Common myeloid progenitor, CD34-positive (primary cell): ENCODE data around the gene COP1.
A peak's percentile ranks its signal among the peaks of the same experiment; 100 is the strongest.

Source experiments
- CTCF ChIA-PET: fragments of 350-600 bp; sonication (Branson Sonifier 250); formaldehyde crosslinking; loops from one replicate; lab custom pipeline; 2021; ENCODE audit warnings: antibody characterized with exemption; lab: Charles Lee
- POLR2A ChIA-PET: fragments of 350-600 bp; sonication (Branson Sonifier 250); formaldehyde crosslinking; loops from one replicate; lab custom pipeline; 2021; ENCODE audit warnings: antibody characterized with exemption; lab: Charles Lee
- DNase-seq, 3 donors: peaks; one replicate each; pipeline versions ENCODE4 v3.0.0 to v3.0.0-alpha.2; 2013
- H3K27ac ChIP-seq, 2 experiments: 1 replicate in 1 of 2; 2 replicates in 1 of 2; pipeline ENCODE4 v1.7.0; 2013; ENCODE audit warnings: inconsistent platforms in 2 of 2, low read length in 2 of 2, mild to moderate bottlenecking in 2 of 2, low read depth in 1 of 2, moderate library complexity in 1 of 2; ENCODE audit not compliant: severe bottlenecking in 2 of 2, insufficient read depth in 1 of 2, poor library complexity in 1 of 2
- H3K27me3 ChIP-seq, 5 experiments: replicated peaks in 2 of 5; 1 replicate in 3 of 5; 2 replicates in 2 of 5; pipeline versions ENCODE4 v1.6.1 to v1.7.0; 2013; ENCODE audit warnings: low read length in 4 of 5, mild to moderate bottlenecking in 2 of 5, moderate library complexity in 2 of 5, inconsistent platforms in 1 of 5; ENCODE audit not compliant: insufficient read depth in 5 of 5, control insufficient read depth in 4 of 5
- H3K36me3 ChIP-seq, 4 experiments: 1 replicate in 2 of 4; 2 replicates in 2 of 4; pipeline versions ENCODE4 v1.6.1 to v1.7.0; 2013; ENCODE audit warnings: low read length in 3 of 4, control low read depth in 1 of 4, mild to moderate bottlenecking in 1 of 4; ENCODE audit not compliant: control insufficient read depth in 4 of 4, insufficient read depth in 4 of 4
- H3K4me1 ChIP-seq, 4 experiments: 1 replicate in 3 of 4; 2 replicates in 1 of 4; pipeline versions ENCODE4 v1.6.1 to v1.7.1; 2013; ENCODE audit warnings: low read length in 3 of 4, mild to moderate bottlenecking in 3 of 4, control low read depth in 1 of 4, inconsistent platforms in 1 of 4, moderate library complexity in 1 of 4; ENCODE audit not compliant: control insufficient read depth in 4 of 4, insufficient read depth in 4 of 4; ENCODE audit errors: control extremely low read depth in 1 of 4
- H3K4me3 ChIP-seq, 7 experiments: 1 replicate in 4 of 7; 2 replicates in 3 of 7; pipeline versions ENCODE4 v1.5.1 to v1.7.0; 2013; ENCODE audit warnings: mild to moderate bottlenecking in 7 of 7, low read length in 6 of 7, moderate library complexity in 6 of 7, inconsistent platforms in 2 of 7, low read depth in 2 of 7, control low read depth in 1 of 7; ENCODE audit not compliant: insufficient read depth in 4 of 7, control insufficient read depth in 1 of 7; ENCODE audit errors: extremely low read depth in 1 of 7
- H3K9me3 ChIP-seq, 5 experiments: 1 replicate in 4 of 5; 2 replicates in 1 of 5; pipeline versions ENCODE4 v1.6.1 to v1.7.1; 2013; ENCODE audit warnings: low read length in 4 of 5, mild to moderate bottlenecking in 2 of 5, inconsistent platforms in 1 of 5, low read depth in 1 of 5, moderate library complexity in 1 of 5; ENCODE audit not compliant: control insufficient read depth in 4 of 5, insufficient read depth in 2 of 5; ENCODE audit errors: control extremely low read depth in 1 of 5
- WGBS: methylation state at CpG from one replicate; pipeline ENCODE4 v1.1.5; 2013; ENCODE audit not compliant: insufficient coverage; 5-methylcytosine and 5-hydroxymethylcytosine counted together

COP1 gene

DNA sequence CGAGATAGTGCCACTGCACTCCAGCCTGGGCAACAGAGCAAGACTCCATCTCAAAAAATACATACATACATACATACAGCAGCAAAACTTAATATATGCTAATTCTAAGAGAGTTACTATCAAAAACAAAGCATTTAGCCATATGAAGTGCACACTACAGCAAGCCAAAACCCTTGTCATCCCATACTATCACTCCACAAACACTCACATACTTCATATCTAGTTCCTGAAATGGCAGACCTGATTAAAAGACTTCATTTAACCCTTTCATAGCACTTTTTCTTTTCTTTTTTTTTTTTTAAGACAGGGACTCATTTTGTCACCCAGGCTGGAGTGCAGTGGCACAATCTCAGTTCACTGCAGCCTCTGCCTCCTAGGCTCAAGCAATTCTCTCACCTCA lies 65.6 kb downstream of the COP1 start:
- H3K27ac ChIP-seq, result no peak overlapping the region
- H3K4me3 ChIP-seq, result no peak overlapping the region
- ChIA-PET CTCF (no interaction called here), POLR2A (no interaction called here)
- WGBS, result no CpG with 5 or more reads among the region's 1 CpG
- H3K9me3 ChIP-seq, result peaks cover 0 to 26% (median 3%) of the 10 kb centered on the region in 5 experiments
- no peaks in the 10 kb centered on the region for H3K4me1 ChIP-seq
- H3K27me3 ChIP-seq, result no peaks in the 10 kb centered on the region
- DNase-seq, result peak in 2 of 3 donors; percentile 9 to 51
- peaks cover 10 to 51% (median 17%) of the 10 kb centered on the region in 4 experiments for H3K36me3 ChIP-seq

- peak in 1 of 3 donors; percentile 22 for DNase-seq
- H3K9me3 ChIP-seq, result peaks cover 0 to 5% (median 0%) of the 10 kb centered on the region in 5 experiments
- H3K4me3 ChIP-seq, result no peak overlapping the region
- H3K27me3 ChIP-seq, result no peaks in the 10 kb centered on the region
- H3K4me1 ChIP-seq, result no peaks in the 10 kb centered on the region
- no CpG with 5 or more reads among the region's 3 CpGs for WGBS
- CTCF ChIA-PET, result no interaction called here
- no peak overlapping the region for H3K27ac ChIP-seq
- POLR2A ChIA-PET, result no interaction called here
- H3K36me3 ChIP-seq, result peaks cover 3 to 25% (median 14%) of the 10 kb centered on the region in 4 experiments
These were observed 70.2 kb downstream of the COP1 start for GRCh38 chr1:176136891-176137290.

DNA sequence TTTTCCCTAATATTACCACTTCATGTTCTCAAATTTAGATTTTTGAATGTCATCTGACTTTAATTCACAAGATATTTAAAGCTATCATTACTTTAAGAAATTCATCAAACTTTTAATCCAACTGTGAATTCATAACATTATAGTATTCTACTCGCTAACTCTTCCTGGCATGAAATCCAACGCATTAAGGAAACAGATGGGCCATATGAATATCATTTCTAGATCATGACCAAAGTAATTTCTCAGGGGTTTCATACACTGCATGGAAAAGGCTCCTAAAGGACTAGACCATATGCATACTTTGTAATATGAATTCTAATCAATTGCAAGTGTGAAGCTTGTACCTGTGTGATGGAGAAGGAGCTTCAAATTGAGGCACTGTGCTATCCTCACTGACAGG lies 72.4 kb downstream of the COP1 start:
- Histone ChIP-seq H3K9me3 (peaks cover 0 to 4% (median 0%) of the 10 kb centered on the region in 5 experiments), H3K36me3 (peaks cover 4 to 22% (median 13%) of the 10 kb centered on the region in 4 experiments), H3K4me3 (no peak overlapping the region), H3K27me3 (no peaks in the 10 kb centered on the region), H3K27ac (no peak overlapping the region), H3K4me1 (no peaks in the 10 kb centered on the region)
- no peak for DNase-seq
- ChIA-PET POLR2A (no interaction called here), CTCF (no interaction called here)
- WGBS, result 100% methylated on average over 1 of the region's 2 CpGs

DNA sequence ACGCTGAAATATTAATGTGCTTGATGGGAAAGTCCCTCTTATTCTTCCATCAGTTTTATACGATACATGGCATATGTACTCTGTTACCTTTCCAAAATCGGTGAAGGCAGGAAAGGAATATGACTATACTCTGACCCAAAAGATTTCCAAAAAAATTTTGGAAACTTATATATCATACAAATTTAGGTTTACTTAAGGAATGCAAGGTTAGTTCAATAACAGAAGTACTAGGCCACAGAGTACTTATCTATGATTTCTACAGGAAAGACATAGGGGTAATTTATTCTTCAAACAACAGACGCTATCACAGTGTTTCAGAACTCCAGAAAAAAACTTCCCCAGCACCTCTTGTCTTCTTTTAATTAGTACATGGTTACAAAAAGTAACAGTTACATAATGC lies 84.8 kb downstream of the COP1 start:
- peak in 1 of 3 donors; percentile 10 for DNase-seq
- 100% methylated on average over 1 of the region's 4 CpGs for WGBS
- ChIA-PET POLR2A (no interaction called here), CTCF (interaction anchor here (1.0 kb wide), 1 partner anchor 971 kb away, joined by 3 read pairs; no protein-coding TSS in a partner anchor)
- H3K27ac ChIP-seq, result no peak overlapping the region
- no peak overlapping the region for H3K4me3 ChIP-seq
- no peaks in the 10 kb centered on the region for H3K4me1 ChIP-seq
- peaks cover 0 to 33% (median 9%) of the 10 kb centered on the region in 5 experiments for H3K9me3 ChIP-seq
- peaks cover 3 to 41% (median 4%) of the 10 kb centered on the region in 4 experiments for H3K36me3 ChIP-seq
- no peaks in the 10 kb centered on the region for H3K27me3 ChIP-seq

DNA sequence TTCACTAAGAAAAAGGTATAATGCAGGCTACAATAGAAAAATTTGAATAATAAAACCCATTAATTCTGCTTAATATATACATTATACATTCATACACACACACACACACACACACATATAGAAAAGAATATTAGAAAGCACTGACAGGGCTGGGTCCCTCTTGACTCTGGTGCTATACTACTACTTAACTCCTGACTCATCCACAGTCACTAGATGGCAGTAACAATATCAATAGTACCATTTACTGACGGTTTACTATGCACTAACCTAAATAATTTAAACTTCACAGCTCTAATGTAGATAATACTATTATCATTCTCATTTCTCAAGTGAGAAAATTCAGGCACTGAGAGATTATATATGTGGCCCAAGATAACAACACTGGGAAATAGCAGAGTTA lies 87.5 kb downstream of the COP1 start:
- Histone ChIP-seq H3K4me1 (no peaks in the 10 kb centered on the region), H3K9me3 (peaks cover 0 to 20% (median 5%) of the 10 kb centered on the region in 5 experiments), H3K27me3 (no peaks in the 10 kb centered on the region), H3K27ac (no peak overlapping the region), H3K4me3 (no peak overlapping the region), H3K36me3 (peaks cover 2 to 46% (median 5%) of the 10 kb centered on the region in 4 experiments)
- no peak for DNase-seq
- CTCF ChIA-PET, result interaction anchor here (1.2 kb wide), 1 partner anchor 8 kb away, joined by 3 read pairs; no protein-coding TSS in a partner anchor
- WGBS, result no CpG with 5 or more reads among the region's 1 CpG
- POLR2A ChIA-PET, result no interaction called here

DNA sequence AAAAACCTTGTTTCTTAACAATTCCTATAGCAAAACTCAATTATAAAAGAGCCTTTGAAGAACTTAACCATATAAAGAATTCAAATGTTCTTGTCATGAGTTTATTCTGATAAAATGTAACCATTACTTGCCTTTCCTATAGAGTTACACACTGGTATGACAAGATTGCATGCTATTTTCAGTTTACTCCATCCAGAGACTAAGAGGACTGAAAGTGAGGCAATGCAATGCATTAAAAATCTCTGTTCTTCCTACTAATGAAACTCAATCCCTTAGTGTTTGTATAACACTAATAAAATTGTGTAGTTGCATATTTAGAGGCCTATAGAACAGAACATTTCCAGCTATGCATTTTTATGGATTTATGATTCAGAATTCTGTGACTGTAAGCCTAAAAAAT lies 88.1 kb downstream of the COP1 start:
- DNase-seq, result no peak
- CTCF ChIA-PET, result interaction anchor here (1.1 to 1.4 kb wide), 2 partner anchors 12 to 16 kb away, joined by 3 to 4 read pairs; no protein-coding TSS in a partner anchor

GRCh38 chr1:176111835-176112234 lies 95.3 kb downstream of the COP1 start:
- Histone ChIP-seq H3K9me3 (peaks cover 0 to 15% (median 5%) of the 10 kb centered on the region in 5 experiments), H3K4me1 (no peaks in the 10 kb centered on the region), H3K4me3 (no peak overlapping the region), H3K36me3 (peaks cover 4 to 68% (median 9%) of the 10 kb centered on the region in 4 experiments), H3K27me3 (no peaks in the 10 kb centered on the region), H3K27ac (no peak overlapping the region)
- no peak for DNase-seq
- POLR2A ChIA-PET, result no interaction called here
- CTCF ChIA-PET, result interaction anchor here (1.1 to 1.2 kb wide), 2 partner anchors 8 to 10 kb away, joined by 3 read pairs; no protein-coding TSS in a partner anchor
- no CpG with 5 or more reads among the region's 1 CpG for WGBS

More for the DNA sequence above, 88.1 kb downstream of the COP1 start:
- no peak overlapping the region for H3K4me3 ChIP-seq
- peaks cover 2 to 50% (median 5%) of the 10 kb centered on the region in 4 experiments for H3K36me3 ChIP-seq
- H3K27ac ChIP-seq, result no peak overlapping the region
- no peaks in the 10 kb centered on the region for H3K4me1 ChIP-seq
- POLR2A ChIA-PET, result no interaction called here
- H3K27me3 ChIP-seq, result no peaks in the 10 kb centered on the region
- peaks cover 0 to 16% (median 5%) of the 10 kb centered on the region in 5 experiments for H3K9me3 ChIP-seq
